ENCODE measurements around the gene TMEM80. TPM values are rescaled to one million over a fixed set of nuclear protein-coding genes. Genes with fewer than 3 reads are reported as not detected.

Gene TMEM80
- total and polyA plus RNA-seq, 9 of the 15 experiments (the other 6 are each of a cell fraction or from before 2014, with no cell fraction given) = 5.1 to 30.1 (median 12.4) TPM

GRCh38 chr11:747158-748006, 51.8 kb downstream of the TMEM80 start, which contains the start of gene TALDO1 (continued):
- TF ChIP-seq TARDBP (IDR thresholded peaks at IDR 0.05) (peak; percentile 75; the same call in 1 of the 2 replicates), CREM (IDR thresholded peaks at IDR 0.05; ENCODE audit: low read depth) (0 out of 2 replicates have a peak, but pooled peaks have one; percentile 57), NR2C2 (CRISPR knock-in tag; IDR thresholded peaks at IDR 0.05) (peak; percentile 41; the same call in 1 of the 2 replicates), NR2C2 (tag; IDR thresholded peaks at IDR 0.05) (no peak), GTF2E2 (tag; IDR thresholded peaks at IDR 0.05) (no peak), REST (IDR thresholded peaks at IDR 0.05; ENCODE audit: borderline replicate concordance) (no peak), REST (CRISPR knock-in tag; IDR thresholded peaks at IDR 0.05; ENCODE audit: low read depth) (0 out of 2 replicates have a peak, but pooled peaks have one; percentile 52), ZNF133 (CRISPR knock-in tag; IDR thresholded peaks at IDR 0.05) (no peak), GTF3C2 (IDR thresholded peaks at IDR 0.05; ENCODE audit: borderline replicate concordance, extremely low read depth, insufficient read length) (no peak), ZNF143 (CRISPR knock-in tag; IDR thresholded peaks at IDR 0.05) (peak; percentile 78), BCL6 (CRISPR knock-in tag; IDR thresholded peaks at IDR 0.05) (no peak), CXXC5 (CRISPR knock-in tag; IDR thresholded peaks at IDR 0.05) (peak; percentile 80), PURB (CRISPR knock-in tag; IDR thresholded peaks at IDR 0.05; ENCODE audit: low read depth) (no peak)
- TF ChIP-seq, protein P1, sequence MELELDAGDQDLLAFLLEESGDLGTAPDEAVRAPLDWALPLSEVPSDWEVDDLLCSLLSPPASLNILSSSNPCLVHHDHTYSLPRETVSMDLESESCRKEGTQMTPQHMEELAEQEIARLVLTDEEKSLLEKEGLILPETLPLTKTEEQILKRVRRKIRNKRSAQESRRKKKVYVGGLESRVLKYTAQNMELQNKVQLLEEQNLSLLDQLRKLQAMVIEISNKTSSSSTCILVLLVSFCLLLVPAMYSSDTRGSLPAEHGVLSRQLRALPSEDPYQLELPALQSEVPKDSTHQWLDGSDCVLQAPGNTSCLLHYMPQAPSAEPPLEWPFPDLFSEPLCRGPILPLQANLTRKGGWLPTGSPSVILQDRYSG (tag; conservative IDR thresholded peaks at IDR 0.05; ENCODE audit: low read depth) = no peak
- TF ChIP-seq, protein P2, sequence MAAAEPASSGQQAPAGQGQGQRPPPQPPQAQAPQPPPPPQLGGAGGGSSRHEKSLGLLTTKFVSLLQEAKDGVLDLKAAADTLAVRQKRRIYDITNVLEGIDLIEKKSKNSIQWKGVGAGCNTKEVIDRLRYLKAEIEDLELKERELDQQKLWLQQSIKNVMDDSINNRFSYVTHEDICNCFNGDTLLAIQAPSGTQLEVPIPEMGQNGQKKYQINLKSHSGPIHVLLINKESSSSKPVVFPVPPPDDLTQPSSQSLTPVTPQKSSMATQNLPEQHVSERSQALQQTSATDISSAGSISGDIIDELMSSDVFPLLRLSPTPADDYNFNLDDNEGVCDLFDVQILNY (CRISPR knock-in tag; IDR thresholded peaks at IDR 0.05) = no peak
